Hypothalamus (tissue), 51 donors: ENCODE measurements around the gene MRTFB.

ENCODE experiments used
- DNase-seq, 51 donors: peaks; one replicate each; lab custom pipeline; 2025; lab: John Stamatoyannopoulos, UW

MRTFB gene

DNA sequence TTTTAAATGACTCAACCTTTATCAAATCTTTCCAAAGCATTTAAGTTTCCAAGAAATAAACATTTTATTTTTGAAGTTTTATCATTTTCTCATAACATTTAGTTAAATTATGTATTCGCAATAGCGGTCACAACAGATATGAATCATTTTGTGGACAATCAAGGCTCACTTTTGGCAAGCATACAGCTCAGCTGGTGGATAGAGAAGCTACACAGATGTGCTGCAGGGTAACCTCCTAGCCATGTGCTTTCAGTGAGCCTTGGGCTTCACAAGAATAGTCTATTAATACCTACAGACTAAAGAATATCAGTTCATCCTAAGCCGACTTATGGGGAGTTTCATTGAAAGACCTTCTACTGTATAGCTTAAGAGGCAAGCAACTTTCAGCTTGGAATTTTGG is 144.8 kb downstream of the MRTFB start:
- no peak for DNase-seq

DNA sequence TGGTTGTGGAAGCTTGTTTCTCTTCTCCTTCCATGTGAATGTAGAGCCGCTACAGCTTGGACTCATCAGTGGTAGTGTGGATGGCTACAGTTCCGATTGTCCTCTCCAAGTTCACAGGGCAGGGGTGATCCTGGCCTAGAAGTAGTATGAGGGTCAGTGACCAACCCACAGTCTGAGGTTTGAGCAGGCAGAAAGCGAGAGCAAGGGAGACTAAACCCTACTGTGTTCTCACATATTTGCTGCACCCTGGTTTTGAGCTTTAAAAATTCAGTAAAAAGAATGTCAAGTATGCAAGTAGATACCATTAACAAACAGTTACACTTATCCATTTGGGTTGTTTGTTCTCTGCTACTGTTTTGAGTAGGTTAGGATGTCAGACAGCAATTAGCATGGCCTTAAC is 148.9 kb downstream of the MRTFB start:
- no peak for DNase-seq

DNA sequence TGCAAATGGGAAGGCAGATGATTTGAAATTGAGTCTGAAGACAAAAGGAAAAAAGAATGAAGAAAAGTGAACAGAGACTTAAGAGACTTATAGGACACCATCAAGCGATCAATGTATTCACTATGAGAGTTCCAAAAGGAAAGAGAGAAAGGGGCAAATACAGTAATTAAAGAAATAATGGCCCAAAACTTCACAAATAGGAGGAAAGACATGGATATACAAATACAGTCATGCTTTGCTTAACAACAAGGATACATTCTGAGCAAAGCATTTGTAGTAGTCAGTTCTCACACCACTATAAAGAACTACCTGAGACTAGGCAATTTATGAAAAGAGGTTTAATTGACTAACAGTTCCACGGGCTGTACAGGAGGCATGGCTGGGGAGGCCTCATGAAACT is 152.5 kb downstream of the MRTFB start:
- DNase-seq, result no peak

DNA sequence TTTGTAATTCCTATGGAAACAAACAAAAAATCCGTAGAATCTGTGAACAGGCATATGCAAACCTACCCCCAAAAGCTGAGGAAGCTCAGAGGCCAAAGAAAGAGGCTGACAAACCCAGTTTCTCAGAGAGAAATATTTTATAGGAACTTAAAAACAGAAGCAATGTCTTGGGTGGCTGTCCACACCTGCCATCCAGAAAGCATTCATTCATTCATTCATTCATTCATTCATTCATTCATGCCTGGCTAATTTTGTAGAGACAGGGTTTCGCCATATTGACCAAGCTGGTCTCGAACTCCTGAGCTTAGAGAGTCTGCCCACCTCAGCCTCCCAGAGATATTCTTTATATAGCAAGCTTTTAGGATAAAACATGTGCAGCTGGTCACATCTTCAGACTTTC is 154.3 kb downstream of the MRTFB start:
- no peak for DNase-seq

DNA sequence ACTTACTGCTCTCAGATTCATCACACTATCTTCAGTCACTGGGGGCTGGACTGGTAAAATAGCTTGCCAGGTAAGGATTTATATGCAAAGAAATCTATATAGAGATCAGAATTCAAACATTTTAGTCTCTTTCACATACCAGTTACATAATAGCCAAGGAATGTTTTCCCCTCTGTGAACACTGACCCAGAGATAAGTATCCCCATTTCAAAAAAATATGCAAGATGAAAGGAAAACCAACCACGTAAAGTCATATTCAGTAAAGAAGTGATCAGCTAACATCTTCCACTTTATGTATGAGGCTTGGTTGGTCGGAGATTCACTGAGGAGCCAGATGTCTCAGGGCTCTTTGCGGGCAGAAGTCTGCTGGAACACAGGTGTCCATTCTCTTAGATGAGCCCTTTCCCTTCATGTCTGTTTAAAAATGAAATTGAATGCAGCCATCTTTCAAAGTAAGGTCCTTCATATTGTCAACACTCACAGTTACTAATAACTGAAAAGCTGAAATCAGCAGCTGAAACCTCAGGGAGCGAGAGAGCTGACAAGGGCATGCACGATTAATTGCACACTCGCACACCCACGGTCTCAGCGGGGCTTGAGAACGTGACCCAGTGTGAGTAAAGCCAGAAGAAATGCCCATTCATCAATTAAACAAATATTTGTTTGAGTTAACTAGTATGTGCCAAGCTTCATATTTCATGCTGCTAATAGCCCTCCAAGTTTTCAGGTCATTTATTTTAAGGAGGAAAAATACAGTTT is 161.2 kb downstream of the MRTFB start:
- no peak for DNase-seq

DNA sequence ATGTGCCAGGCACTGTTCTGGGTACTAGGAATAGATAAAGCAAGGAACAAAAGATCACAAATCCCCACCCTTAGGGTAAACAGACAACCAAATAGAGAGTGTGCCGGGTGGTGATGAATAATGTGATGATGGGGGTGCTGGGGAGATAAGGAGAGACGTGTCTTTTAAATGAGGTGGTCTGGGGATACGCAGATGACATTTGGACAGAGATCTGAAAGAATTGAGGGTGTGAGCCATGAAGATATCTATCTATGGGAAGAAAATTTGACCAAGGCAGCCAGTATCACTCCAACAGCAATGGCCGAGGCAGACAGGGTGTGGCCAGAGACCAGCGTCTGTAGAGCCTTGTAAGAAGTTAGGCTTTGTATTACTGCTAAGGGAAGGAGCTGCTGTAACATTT is 165.3 kb downstream of the MRTFB start:
- DNase-seq, result no peak

DNA sequence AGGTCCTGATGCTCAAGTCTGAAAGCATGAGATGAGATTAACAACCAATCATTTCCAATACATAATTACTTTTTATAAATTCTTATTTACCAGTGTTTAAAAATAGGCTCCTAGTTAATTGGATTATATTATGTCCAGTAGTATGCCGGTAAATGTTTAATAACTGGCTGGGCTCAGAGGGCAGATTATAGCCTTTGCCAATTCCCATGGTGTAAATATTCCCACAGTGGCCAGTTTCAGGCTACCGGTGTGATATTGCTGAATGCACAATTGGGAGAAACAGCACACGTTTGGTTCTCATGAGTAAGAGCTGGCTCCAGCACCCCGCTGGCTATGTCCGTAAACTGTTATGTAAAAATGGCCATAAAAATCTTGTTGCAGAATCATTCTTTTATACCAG is 167.6 kb downstream of the MRTFB start:
- DNase-seq, result no peak

DNA sequence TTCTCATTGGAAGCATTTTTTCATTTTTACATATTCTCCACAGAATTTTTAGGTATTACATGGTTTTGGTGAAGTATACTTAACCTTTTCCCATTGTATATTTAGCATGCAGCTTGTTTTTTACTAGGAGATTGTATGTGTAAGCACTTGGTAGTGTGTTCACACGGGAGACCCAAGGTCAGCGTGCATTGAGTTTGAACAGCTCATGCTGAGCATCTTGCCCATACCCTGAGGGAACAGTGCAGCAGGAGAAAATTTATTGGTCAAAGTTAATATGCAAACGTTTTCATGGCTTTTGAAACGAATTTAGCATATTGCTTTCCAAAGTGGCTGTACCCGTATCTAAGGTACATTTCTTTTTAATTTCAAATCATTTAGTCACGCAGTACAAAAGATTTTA is 168.7 kb downstream of the MRTFB start:
- DNase-seq, result no peak

DNA sequence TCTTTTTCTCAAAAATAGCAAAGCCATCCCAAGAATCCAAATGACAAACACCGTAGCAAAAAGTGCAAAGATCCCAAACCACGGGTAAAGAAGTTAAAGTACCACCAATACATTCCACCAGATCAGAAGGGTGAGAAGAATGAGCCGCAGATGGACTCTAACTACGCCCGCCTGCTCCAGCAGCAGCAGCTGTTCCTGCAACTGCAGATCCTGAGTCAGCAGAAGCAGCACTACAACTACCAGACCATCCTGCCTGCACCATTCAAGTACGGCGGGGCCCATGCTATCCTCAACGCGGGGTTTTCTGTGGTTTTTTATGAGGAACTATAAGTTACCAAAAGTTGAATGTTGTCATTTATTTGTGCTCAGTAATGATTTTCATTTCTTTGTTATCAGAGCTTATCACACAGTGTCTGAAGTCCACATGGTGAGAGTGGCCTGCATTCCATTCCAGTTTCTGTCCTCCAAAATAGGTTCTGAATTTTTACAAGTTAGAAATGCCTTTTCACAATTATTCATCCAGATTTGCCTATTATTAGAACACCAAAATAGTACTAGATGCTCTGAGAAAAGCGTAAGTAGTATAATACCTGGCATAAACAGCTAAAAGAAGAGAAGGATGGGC is 169.2 kb downstream of the MRTFB start:
- no peak for DNase-seq

DNA sequence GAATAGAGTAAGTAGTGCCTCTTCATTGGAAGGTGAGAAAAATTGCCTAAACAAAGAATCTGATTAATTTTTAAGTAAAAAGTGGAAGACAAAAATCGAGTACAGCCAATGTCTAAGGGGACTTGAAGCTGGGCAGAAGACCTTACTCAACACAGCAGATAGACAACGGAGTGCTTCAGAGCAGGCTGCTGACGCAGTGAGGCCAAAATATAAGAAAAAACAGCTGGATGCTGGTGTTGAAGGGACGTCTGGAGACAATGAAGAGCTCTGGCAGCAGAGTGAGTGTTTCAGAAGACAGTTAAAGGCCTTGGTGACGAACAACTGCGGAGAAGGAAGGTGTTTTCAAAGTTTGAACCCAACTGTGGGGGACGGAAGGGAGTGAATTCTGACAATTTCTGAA is 169.8 kb downstream of the MRTFB start:
- DNase-seq, result no peak

DNA sequence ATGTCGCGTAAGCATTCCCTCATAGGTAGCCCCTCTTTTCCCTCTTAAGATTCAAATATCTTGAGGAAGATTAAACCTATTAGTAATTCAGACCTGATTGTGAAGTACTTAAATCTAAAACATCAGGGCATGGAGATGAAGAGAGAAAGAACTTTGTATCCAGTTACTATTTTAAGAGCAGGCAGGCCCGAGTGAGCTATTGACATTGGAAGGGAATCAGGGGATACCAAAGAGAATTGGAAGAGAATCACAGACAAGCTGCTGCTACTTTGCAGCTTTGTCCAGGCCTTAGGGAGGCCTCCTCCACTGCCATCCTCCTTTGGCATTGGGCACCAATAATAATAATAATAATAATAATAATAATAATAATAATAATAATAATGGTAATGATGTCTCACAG is 170.5 kb downstream of the MRTFB start:
- no peak for DNase-seq

DNA sequence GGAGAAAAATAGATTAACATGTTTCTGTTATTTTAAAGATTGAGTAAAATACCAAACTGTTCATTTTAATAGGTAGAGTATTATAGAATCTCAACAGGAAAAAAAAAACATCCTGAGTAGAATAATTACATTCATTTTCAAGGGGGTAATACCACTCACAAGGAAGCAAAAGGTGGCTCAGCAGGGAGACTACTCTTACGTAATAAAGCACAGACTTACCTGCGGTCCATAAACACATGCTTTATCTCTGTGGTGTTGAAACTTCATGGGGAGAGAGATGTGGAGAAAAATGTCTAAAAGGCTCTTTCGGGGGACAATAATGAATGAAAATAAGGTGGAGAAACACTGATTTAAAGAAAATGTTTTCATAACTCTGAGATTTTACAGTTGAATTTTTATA is 171.7 kb downstream of the MRTFB start:
- no peak for DNase-seq

DNA sequence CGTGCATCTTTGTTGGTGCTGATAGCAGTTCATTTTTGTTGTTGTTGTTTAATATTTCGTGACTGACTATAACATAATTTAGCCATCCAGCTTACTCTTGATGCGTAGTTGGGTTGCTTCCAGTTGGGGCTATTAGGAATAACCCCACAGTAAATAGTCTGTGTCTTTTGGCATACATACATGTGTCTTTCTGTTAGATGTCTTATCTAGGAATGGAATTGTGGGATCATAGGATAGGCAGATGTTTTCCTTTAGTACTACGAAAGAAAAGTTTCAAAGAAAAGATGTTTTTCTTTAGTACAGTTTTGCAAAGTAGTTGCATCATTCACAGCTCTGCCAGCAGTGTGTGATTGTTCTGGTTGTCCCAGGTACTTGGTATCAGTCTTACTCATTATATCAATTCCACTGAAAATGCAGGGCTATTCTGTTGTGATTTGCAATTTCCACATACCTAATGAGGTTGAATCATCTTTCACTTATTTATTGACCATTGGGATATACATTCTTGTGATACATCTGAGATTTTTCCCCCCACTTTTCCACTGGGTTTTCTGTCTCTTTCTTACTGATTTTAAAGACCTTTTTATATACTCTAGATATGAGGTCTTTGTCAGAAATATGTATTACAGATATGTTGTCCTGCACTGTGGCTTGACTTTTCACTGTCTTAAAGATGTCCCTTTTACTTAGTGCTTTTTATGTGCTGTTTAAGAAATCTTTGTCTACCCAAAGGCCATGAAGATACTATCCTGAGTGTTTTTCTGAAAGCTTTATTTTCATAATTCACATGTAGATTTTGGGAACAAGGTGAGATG is 173.3 kb downstream of the MRTFB start:
- DNase-seq, result no peak

DNA sequence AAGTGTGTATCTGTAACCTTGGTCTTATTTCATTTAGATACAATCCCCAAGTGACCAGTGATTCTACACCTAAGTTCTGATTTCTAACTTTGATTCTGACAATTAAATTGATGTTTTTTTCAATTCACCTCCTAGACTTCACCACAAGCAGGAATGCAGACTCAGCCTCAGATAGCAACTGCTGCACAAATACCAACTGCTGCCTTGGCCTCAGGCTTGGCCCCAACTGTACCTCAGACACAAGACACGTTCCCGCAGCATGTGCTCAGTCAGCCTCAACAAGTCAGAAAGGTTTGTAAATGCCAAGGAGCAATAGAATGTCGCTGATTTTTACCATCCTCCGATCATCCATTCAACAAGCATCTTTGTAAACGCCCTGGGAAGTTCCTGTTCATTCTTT is 177.7 kb downstream of the MRTFB start:
- no peak for DNase-seq

DNA sequence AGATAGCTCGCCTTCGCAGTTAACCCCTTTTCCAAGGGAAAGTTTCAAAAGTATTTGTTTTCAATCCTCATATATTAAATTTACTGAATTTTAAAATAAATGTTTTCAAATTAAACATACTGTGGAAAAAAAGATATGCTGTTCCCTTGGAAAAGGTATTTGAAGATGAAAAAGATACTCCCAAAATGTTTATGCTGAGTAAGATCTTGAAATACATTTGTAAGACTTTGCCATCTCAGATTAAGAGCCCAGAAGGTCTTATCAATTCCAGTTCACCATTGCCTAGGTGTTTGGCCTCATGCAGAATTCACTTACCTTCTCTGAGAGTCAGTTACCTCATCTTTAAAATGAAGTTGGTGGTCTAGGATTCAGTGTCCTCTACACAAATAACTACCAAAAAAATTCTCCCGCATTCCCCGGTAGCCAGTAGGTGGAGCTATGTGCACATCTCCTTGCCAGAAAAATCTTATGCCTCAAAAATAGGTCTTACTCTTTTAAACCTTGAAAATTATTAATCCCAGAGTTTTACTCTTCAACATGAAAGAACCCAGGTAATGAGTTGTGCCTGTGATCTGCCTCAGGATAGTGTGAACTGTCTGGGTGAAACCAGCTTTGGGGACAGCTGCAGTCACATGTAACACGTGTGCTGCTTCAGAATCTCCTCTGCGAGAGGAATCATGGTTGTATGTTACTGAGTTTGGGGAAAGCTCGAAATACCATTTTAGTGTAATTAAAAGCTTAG is 178.3 kb downstream of the MRTFB start:
- DNase-seq, result peak in 22 of 51 donors; percentile 2 to 57 (median 21)

DNA sequence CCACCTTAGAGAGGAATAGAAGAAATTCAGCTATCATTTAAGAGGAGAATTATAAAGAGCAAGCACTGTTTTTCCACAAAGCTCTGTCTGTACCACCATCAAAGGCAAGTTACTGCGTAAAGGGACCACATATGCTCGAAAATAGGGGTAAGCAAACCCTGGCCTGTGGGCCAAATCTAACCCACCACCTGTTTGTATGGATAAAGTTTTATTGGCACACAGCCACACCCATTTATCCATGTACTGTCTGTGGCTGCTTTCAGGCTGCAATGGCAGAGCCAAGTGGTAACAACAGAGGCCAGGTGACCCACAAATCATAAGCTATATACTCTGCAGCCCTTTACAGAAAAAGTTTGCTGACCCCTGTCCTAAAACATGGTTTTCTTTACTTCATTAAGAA is 180.3 kb downstream of the MRTFB start:
- DNase-seq, result no peak

DNA sequence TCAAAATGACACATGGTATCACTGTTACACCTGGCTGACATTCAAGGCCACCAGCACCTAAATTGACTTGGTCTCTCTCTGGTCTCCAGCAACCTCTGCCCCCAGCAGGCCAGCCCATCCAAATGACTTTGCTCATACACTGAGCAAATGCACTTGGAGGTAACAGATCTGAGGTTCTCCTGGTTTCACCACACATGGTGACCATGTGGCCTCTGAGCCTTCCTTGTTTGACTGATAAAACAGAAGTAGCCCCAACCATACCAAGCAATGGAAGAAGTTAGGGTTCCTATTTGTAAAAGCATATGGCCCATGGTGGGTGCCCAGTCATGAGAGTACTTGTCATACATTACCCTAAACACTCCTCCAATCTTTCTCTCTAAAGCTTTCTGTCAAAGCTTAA is 181.7 kb downstream of the MRTFB start:
- no peak for DNase-seq

DNA sequence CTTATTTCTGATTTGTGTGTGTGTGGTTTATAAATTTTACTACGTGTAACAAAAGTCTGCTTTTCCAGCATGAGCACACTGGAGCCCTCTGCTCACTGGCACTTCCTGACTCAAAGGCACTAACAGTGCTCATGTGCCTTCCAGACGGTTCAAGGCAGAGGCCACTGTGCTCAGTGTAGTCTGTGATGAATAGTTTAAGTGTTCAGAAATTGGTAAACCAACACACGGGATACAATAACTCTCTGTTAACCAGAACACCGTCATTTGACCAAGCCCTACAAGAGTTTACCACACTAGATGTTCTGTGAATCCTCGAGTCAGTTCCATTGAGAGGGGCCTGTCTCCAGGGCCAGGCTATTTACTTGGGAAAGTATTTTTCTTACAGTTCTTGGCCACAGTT is 191.9 kb downstream of the MRTFB start:
- DNase-seq, result peak in 20 of 51 donors; percentile 2 to 57 (median 17)

DNA sequence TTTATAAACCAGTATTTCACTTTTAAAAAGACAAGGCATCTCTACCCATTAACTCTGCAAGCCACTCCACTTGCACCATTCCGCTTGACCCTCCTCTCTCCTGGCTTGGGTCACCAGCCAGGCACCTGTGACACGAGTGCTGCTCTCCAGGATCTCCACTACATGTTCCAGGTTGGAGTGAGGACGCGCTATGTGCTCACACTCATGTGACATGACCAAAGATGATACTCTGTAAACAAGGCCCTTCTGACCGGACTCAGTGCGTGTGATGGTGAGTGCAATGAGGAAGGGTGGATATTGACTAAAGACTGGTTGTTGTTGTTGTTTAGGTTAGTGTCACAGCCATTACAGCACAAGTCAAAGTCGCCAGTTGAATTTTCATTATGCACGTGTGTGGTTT is 192.7 kb downstream of the MRTFB start:
- DNase-seq, result no peak

DNA sequence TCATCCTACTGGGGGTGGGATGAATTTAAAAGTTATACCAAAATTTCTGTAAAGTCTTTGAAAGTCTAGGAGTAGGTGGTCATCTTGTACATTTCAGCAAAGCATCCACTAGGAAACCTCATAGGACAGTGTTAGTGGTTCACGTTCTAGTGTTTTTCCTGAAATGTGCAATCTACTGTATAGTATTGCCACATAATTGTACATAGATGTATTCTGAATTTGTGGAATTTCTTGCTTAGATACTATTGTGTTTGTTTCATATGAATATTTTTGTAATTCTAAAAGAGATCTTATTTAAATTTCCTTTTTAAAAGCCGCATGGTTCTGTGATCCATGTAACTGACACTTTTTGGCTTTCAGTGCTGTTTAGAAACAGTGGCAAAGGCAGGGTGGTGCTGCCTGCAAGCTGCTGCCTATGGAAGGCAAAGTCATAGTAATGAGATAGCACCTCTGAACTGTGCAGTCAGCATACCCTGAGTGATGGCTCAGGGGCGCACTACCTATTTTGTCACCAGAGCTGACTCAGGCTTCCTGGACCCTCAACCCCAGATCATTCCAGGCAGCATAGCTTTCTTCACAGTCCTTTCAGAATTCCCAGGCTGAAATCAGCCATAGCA is 193.3 kb downstream of the MRTFB start:
- DNase-seq, result no peak

DNA sequence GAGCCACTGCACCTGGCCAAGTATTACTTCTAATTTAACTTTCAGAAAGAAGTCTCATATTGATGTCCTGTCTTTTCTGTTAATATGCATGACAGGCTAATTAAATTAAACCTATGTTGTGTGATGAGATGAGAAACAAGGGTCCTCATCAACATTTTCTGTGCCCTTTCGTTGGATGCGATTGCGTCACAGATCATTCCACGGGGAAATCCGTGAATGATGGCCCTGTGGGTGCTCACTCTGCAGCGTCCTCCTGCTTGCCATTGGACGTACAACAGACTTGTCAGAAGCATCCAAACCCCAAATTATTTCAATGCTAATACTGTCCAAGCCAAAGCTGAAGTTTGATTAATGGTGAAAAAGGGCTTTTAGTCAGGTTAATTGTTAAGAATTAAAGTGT is 197.0 kb downstream of the MRTFB start:
- no peak for DNase-seq
